CD14-positive monocyte (primary cell): ENCODE measurements around the gene MYOCOS. TPM values are rescaled to one million over a fixed set of nuclear protein-coding genes. Genes with fewer than 3 reads are reported as not detected.
A peak's percentile ranks its signal among the peaks of the same experiment; 100 is the strongest.

ENCODE experiments used
- DNase-seq, 3 donors: peaks; one replicate each; pipeline ENCODE4 v3.0.0-alpha.2; 2011 to 2022
- H2AFZ ChIP-seq: 2 replicates; pipeline ENCODE4 v1.6.0; 2012; ENCODE audit warnings: mild to moderate bottlenecking, low read depth, low read length, inconsistent platforms; ENCODE audit not compliant: insufficient read depth, poor library complexity, severe bottlenecking
- H3K27ac ChIP-seq, 2 donors: 1 replicate in 1 of 2; 2 replicates in 1 of 2; pipeline ENCODE4 v1.5.1; 2012 to 2013; ENCODE audit warnings: low read length in 2 of 2, control low read depth in 1 of 2, inconsistent platforms in 1 of 2, low read depth in 1 of 2, mild to moderate bottlenecking in 1 of 2
- H3K27me3 ChIP-seq, 2 donors: one replicate each; pipeline versions ENCODE4 v1.6.0 to v1.6.1; 2011 to 2013; ENCODE audit warnings: low read length in 2 of 2; ENCODE audit not compliant: control insufficient read depth in 2 of 2, insufficient read depth in 2 of 2
- H3K36me3 ChIP-seq, 2 donors: replicated peaks in 1 of 2; 1 replicate in 1 of 2; 2 replicates in 1 of 2; pipeline versions ENCODE4 v1.5.1 to v1.6.1; 2012 to 2013; ENCODE audit warnings: low read length in 2 of 2, control low read depth in 1 of 2, inconsistent platforms in 1 of 2, mild to moderate bottlenecking in 1 of 2; ENCODE audit not compliant: insufficient read depth in 2 of 2, control insufficient read depth in 1 of 2
- H3K4me1 ChIP-seq, 2 donors: 1 replicate in 1 of 2; 2 replicates in 1 of 2; pipeline versions ENCODE4 v1.5.1 to v1.6.1; 2012 to 2013; ENCODE audit warnings: low read length in 2 of 2, control low read depth in 1 of 2, inconsistent platforms in 1 of 2, mild to moderate bottlenecking in 1 of 2, moderate library complexity in 1 of 2; ENCODE audit not compliant: insufficient read depth in 2 of 2, control insufficient read depth in 1 of 2
- H3K4me2 ChIP-seq: replicated peaks from 2 replicates; pipeline ENCODE3; 2012; ENCODE audit warnings: low read length, moderate library complexity, mild to moderate bottlenecking; ENCODE audit not compliant: poor library complexity, severe bottlenecking; ENCODE audit errors: extremely low read depth
- H3K4me3 ChIP-seq, 3 experiments: fragments of 200-600 bp in 1 of 3; sonication (generic) in 1 of 3; replicated peaks in 1 of 3; 1 replicate in 2 of 3; 2 replicates in 1 of 3; pipeline ENCODE4 v1.5.1; 2011 to 2013; ENCODE audit warnings: low read length in 3 of 3, mild to moderate bottlenecking in 3 of 3, control low read depth in 2 of 3, low read depth in 2 of 3, inconsistent platforms in 1 of 3, moderate library complexity in 1 of 3
- H3K79me2 ChIP-seq: 2 replicates; pipeline ENCODE4 v1.6.0; 2012; ENCODE audit warnings: mild to moderate bottlenecking, control low read depth, inconsistent platforms, low read length, moderate library complexity; ENCODE audit not compliant: insufficient read depth
- H3K9ac ChIP-seq: 2 replicates; pipeline ENCODE4 v1.6.0; 2017; ENCODE audit warnings: low read length, mild to moderate bottlenecking; ENCODE audit not compliant: insufficient read depth, poor library complexity, severe bottlenecking
- H3K9me3 ChIP-seq, 2 donors: replicated peaks in 1 of 2; 1 replicate in 1 of 2; 2 replicates in 1 of 2; pipeline versions ENCODE4 v1.5.1 to v1.6.1; 2012 to 2013; ENCODE audit warnings: low read length in 2 of 2, control low read depth in 1 of 2; ENCODE audit not compliant: control insufficient read depth in 1 of 2, insufficient read depth in 1 of 2
- H4K20me1 ChIP-seq: 2 replicates; pipeline ENCODE4 v1.6.0; 2012; ENCODE audit warnings: mild to moderate bottlenecking, low read length, control low read depth, moderate library complexity; ENCODE audit not compliant: insufficient read depth
- H3K27ac Mint-ChIP-seq, 7 donors: one replicate each; pipeline ENCODE4 v1.8.0; 2020; ENCODE audit warnings: mild to moderate bottlenecking in 7 of 7, mixed read lengths in 7 of 7, moderate library complexity in 6 of 7, inconsistent platforms in 2 of 7
- H3K27me3 Mint-ChIP-seq, 3 donors: one replicate each; pipeline ENCODE4 v1.8.0; 2021 to 2022; ENCODE audit warnings: low read depth in 3 of 3, mild to moderate bottlenecking in 3 of 3, mixed read lengths in 3 of 3, moderate library complexity in 3 of 3, inconsistent platforms in 1 of 3
- H3K36me3 Mint-ChIP-seq, 2 donors: one replicate each; pipeline ENCODE4 v1.8.0; 2020; ENCODE audit warnings: mixed read lengths in 2 of 2, inconsistent platforms in 1 of 2, mild to moderate bottlenecking in 1 of 2
- H3K4me1 Mint-ChIP-seq: one replicate; pipeline ENCODE4 v1.8.0; 2020; ENCODE audit warnings: mild to moderate bottlenecking, mixed read lengths
- H3K4me3 Mint-ChIP-seq, 2 donors: one replicate each; pipeline ENCODE4 v1.8.0; 2020; ENCODE audit warnings: mild to moderate bottlenecking in 2 of 2, mixed read lengths in 2 of 2, moderate library complexity in 1 of 2
- H3K9me3 Mint-ChIP-seq, 7 donors: one replicate each; pipeline ENCODE4 v1.8.0; 2020 to 2022; ENCODE audit warnings: mixed read lengths in 7 of 7, mild to moderate bottlenecking in 6 of 7, moderate library complexity in 6 of 7, inconsistent platforms in 2 of 7
- CTCF ChIP-seq: fragments of 200-600 bp; IDR thresholded peaks from one replicate; pipeline ENCODE4 v1.8.0; 2022; ENCODE audit warnings: antibody characterized with exemption, mild to moderate bottlenecking
- WGBS: methylation state at CpG from one replicate; pipeline ENCODE4 v1.1.5; 2013; ENCODE audit warnings: missing lambda C conversion rate; ENCODE audit not compliant: insufficient coverage; 5-methylcytosine and 5-hydroxymethylcytosine counted together
- intact Hi-C, 2 donors: fragments of 100-400 bp; cut with micrococcal nuclease; formaldehyde crosslinking; loops; one replicate each; pipeline versions ENCODE4 v1.15.0 to v1.15.1; 2023
- polyA plus RNA-seq, 3 donors: library from polyadenylated mRNA; depleted of rRNA in 1 of 3; unstranded in 2 of 3; stranded (reverse) in 1 of 3; fragments of 300-500 nt in 2 of 3; fragments of >200 nt in 1 of 3; fragmentation: Illumina TruSeq in 2 of 3; gene quantifications; 1 replicate in 2 of 3; 2 replicates in 1 of 3; pipeline ENCODE4 v1.2.3, GENCODE V29; 2012 to 2021

The MYOCOS gene
- polyA plus RNA-seq, 3 donors, result not detected

GRCh38 chr1:171646249-171646560, 24.2 kb downstream of the MYOCOS start:
- H3K4me1 ChIP-seq, result peaks cover 0 to 3% of the 10 kb centered on the region in 2 donors
- peaks cover 8% of the 10 kb centered on the region for H3K4me1 Mint-ChIP-seq
- no peak for DNase-seq
- H2AFZ ChIP-seq, result no peak overlapping the region
- intact Hi-C loops, result no loop called here
- H4K20me1 ChIP-seq, result no peaks in the 10 kb centered on the region
- H3K79me2 ChIP-seq, result no peaks in the 10 kb centered on the region
- no peak overlapping the region for H3K4me3 Mint-ChIP-seq
- no peaks in the 10 kb centered on the region for H3K36me3 Mint-ChIP-seq
- no peaks in the 10 kb centered on the region for H3K9me3 ChIP-seq
- H3K27ac Mint-ChIP-seq, result no peak overlapping the region
- no peak overlapping the region for H3K9ac ChIP-seq
- H3K27me3 ChIP-seq, result no peaks in the 10 kb centered on the region
- no CpG with 5 or more reads among the region's 1 CpG for WGBS
- no peak overlapping the region for H3K27ac ChIP-seq
- no peaks in the 10 kb centered on the region for H3K36me3 ChIP-seq
- TF ChIP-seq CTCF, result no peak
- H3K9me3 Mint-ChIP-seq, result no peaks in the 10 kb centered on the region
- H3K4me3 ChIP-seq, result no peak overlapping the region
- no peak overlapping the region for H3K4me2 ChIP-seq
- H3K27me3 Mint-ChIP-seq, result peaks cover 0 to 6% (median 2%) of the 10 kb centered on the region in 3 donors

- H3K4me3 ChIP-seq, result no peak within 1 kb of the TSS
- no peak for DNase-seq
- H3K79me2 ChIP-seq, result no peaks in the 10 kb centered on the region
- peaks cover 0 to 7% of the 10 kb centered on the region in 2 donors for H3K27me3 ChIP-seq
- intact Hi-C loops, result loop anchor here in 1 of 2 donors (10.0 kb wide), 1 partner anchor 332 kb away; no protein-coding TSS in a partner anchor
- H3K27ac ChIP-seq, result no peak within 1 kb of the TSS
- Mint-ChIP-seq H3K4me1 (peaks cover 12% of the 10 kb centered on the region), H3K27ac (peak within 1 kb of the TSS in 1 of 7 donors; percentile 69), H3K36me3 (no peaks in the 10 kb centered on the region), H3K4me3 (no peak within 1 kb of the TSS), H3K27me3 (peaks cover 7 to 11% (median 10%) of the 10 kb centered on the region in 3 donors), H3K9me3 (no peaks in the 10 kb centered on the region)
- H3K9ac ChIP-seq, result no peak within 1 kb of the TSS
- no peak within 1 kb of the TSS for H3K4me2 ChIP-seq
- peaks cover 4 to 7% of the 10 kb centered on the region in 2 donors for H3K4me1 ChIP-seq
- H4K20me1 ChIP-seq, result no peaks in the 10 kb centered on the region
- H2AFZ ChIP-seq, result no peak within 1 kb of the TSS
- no peaks in the 10 kb centered on the region for H3K36me3 ChIP-seq
- H3K9me3 ChIP-seq, result no peaks in the 10 kb centered on the region
- TF ChIP-seq CTCF, result no peak
- 93% methylated on average over 6 of the region's 8 CpGs for WGBS
Measured at GRCh38 chr1:171652234-171652822, 30.3 kb downstream of the MYOCOS start, which contains the start of gene MYOC. Gene MYOC, minus strand, starts transcription at chr1:171652688. Its CDS starts 77 bp downstream, at chr1:171652611.
